Measurements from ENCODE around the gene CNTN4.
"Not testable (repeated sequence)": the region's sequence is repeated elsewhere in the genome, so short reads cannot be mapped to it uniquely, and the experiment has no call there.

The CNTN4 gene

GRCh38 chr3:2525968-2526367 lies 427.3 kb downstream of the CNTN4 start:
- DNase-seq: no peak

DNA sequence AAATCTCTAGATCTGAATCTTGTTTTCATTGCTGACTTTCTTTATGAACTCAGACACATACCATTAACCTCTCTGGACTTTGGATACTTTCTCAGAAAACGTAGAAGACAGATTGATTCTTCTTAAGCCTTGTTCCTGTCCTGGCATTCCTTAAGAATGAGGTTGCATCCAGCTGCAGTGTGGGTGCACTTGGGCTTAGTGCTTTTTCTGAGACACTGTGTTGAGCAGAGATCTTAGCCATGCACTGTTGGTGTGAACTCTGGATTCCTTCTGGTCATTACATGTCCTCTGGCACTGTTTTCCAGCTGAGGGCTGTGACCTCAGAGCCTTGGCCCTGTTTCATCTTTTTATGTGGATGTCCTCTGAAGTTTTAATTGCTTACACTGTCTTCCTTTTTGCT lies 428.3 kb downstream of the CNTN4 start:
- DNase-seq: no peak

- DNase-seq: not testable (repeated sequence)
These were observed 428.7 kb downstream of the CNTN4 start for GRCh38 chr3:2527328-2527727.

- DNase-seq: not testable (repeated sequence)
These were observed 436.1 kb downstream of the CNTN4 start for GRCh38 chr3:2534767-2535166.

DNA sequence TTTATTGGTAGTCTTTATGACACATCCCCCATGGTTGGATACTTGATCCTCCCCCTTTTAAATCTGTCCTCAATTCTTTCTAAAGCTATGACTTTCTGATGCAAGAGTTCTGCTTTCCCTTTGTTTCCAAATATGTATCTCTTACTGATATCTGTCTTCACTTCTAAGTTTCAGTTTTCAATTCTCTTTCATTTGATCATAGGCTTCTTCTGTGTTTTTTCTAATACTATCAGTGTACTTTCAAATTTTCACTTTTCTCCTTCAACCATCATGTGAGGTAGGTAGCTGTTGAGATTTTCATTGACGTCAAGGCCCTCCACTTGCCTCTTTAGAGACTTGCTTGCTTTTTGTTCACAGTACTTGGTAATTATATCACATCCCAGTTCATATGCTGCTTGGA lies 436.5 kb downstream of the CNTN4 start:
- DNase-seq: no peak

GRCh38 chr3:2536575-2536974 lies 437.9 kb downstream of the CNTN4 start:
- no peak for DNase-seq

- no peak for DNase-seq
These were observed 441.4 kb downstream of the CNTN4 start for GRCh38 chr3:2540115-2540514.

DNA sequence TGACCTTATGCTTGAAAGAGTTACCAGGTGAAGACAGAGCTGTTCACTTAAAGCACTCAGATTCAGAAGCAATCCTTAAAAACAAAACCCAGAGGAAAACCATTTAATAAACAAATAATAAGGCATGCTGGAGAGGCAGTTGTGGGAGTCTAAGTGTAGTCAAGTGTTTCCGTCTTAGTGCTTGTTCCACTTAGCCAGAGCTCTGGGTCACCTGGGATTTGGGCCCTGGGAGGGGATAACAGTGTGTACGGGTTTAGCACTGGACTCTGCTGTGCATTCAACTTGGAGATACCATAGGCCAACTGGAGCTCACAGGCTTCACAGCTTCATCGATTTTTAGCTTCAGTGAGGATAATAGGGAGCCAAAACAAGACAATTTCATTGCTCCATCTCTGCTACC lies 444.6 kb downstream of the CNTN4 start:
- no peak for DNase-seq

DNA sequence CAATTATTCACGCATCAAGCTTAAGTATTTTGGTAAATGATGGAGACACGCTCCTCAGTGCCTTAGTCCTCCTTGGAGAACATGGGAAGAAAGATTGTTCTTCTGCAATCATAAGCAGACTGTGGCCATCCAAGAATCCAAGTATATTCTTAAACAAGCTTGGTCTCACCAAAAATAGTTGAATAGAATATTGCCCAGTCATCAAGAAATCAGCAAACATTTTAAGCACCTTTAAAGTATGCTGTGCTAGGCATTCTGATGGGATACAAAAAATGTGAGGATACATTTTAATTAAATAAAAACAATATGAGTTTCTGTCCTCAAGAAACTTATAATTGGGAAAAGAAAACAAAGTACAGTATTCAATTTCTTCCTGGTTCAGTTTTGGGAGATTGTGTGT lies 445.5 kb downstream of the CNTN4 start:
- no peak for DNase-seq

DNA sequence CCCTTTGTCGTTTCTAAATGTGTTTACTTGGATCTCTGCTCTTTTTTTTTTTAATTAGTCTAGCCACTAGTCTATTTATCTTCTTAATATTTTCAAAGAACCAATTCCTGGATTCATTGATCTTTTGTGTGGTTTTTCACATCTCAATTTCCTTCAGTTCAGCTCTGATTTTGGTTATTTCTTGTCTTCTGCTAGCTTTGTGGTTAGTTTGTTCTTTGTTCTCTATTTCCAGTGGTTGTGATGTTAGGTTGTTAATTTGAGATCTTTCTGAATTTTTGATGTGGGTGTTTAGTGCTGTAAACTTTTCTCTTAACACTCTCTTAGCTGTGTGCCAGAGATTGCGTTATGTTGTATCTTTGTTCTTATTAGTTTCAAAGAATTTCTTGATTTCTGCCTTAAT lies 446.1 kb downstream of the CNTN4 start:
- no peak for DNase-seq

- no peak for DNase-seq
These were observed 448.4 kb downstream of the CNTN4 start for GRCh38 chr3:2547049-2547448.

GRCh38 chr3:2554656-2555055 lies 456.0 kb downstream of the CNTN4 start:
- DNase-seq: no peak

DNA sequence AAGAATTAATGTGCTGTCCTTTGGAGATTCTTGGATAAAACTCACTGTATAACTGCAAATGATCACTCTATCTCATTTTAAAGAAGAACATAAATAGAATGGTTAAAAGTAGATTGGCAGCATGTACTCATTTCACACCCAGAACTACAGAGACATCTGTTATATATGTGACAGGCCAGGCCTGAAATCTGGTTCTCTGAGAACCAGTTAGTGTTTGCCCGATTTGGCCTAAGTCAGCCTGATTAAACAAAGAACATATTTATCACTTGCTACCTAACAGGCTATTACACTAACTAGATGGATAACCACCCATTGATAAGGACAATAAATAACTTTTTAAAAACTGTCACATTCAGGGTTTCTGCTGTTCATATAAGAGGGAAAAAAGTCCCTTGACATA lies 460.1 kb downstream of the CNTN4 start:
- DNase-seq: no peak

GRCh38 chr3:2567451-2567850 lies 468.8 kb downstream of the CNTN4 start:
- no peak for DNase-seq

GRCh38 chr3:2568156-2568555 lies 469.5 kb downstream of the CNTN4 start:
- DNase-seq: no peak

- DNase-seq: no peak
These were observed 470.3 kb downstream of the CNTN4 start for GRCh38 chr3:2568929-2569328.

GRCh38 chr3:2577571-2577970 lies 478.9 kb downstream of the CNTN4 start:
- no peak for DNase-seq

DNA sequence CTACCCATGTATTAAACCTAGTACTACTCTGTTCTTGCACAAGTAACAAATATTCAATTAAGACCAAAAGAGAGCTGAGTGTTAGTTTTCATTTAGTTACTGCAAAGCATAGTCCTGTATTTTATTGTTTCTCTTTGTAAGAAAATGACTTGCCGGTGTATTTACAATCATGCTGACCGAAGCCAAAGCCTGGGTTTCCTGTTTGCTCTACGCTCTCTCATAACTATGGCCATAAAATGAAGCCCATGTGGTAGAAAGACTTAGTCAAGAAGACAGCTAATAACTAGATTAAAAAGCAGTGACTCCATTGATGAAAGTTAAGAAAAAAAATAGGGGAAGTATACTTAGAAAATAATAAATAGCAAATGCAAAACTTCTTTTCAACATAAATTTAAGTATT lies 479.9 kb downstream of the CNTN4 start:
- DNase-seq: no peak

- DNase-seq: no peak
These were observed 480.5 kb downstream of the CNTN4 start for GRCh38 chr3:2579206-2579605.

DNA sequence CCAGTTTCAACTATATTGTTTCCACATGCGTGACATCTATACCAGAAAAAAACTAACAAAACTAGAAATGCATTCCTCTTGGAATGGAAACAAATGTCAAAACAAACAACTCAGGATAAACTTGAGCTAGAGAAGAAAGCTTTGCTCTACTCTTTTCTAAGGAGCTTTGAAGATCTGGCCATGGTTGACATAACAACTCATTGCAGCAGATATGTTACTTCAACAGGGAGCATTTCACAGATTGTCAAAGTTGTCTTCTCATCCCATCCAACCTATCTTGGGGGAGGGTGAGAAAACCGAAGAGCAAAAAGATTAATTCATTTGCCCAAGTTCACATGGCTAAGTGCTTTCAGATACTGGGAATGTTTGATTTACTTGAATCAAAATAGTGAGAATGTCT lies 484.4 kb downstream of the CNTN4 start:
- DNase-seq: no peak

DNA sequence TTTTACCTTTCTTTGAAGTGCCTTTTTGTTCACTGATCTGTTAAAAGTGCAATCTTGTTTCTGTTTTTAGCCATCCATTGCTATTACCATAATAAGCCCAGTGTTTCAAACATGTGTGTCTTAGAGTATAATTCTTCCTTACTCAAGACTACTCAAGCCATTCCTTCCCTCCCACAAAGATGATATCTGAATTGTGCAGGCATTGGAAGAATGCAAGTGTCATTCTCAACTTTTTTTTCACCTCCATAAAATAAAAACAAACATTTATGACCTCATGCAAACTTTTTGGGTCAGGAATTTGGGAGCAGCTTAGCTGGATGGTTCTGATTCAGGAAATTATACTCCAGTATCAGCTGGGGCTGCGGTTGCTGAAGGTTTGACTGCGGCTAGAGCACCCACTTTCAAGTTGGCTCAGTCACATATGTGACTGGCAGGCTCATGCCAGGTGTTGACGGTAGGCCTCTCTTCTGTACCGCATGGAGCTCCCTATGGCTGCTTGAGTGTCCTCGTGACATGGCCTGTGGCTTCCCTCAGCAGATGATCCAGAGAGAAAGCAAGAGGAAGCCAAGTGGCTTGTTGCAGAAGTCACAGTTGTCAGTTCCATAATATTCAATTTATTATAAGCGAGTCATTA lies 490.8 kb downstream of the CNTN4 start:
- no peak for DNase-seq

DNA sequence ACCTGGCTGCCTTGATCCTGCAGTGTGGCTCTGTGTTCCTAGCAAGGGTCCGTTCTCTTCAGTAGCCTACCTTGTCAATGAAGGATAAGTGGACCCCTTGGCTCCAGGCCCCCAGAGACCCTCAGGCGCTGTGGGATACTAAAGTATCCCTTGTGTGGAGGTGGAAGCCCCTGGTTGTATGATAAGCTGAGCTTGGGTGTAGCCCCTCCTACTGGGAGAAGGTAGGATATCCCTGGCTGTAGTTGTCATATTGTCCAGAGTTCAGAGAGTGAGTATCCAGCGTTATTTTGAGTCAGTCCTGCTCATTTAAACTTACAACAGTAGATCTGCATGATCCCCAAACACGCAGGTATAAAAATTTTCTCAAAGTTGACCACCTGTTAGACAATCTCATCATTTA lies 496.8 kb downstream of the CNTN4 start:
- DNase-seq: no peak

DNA sequence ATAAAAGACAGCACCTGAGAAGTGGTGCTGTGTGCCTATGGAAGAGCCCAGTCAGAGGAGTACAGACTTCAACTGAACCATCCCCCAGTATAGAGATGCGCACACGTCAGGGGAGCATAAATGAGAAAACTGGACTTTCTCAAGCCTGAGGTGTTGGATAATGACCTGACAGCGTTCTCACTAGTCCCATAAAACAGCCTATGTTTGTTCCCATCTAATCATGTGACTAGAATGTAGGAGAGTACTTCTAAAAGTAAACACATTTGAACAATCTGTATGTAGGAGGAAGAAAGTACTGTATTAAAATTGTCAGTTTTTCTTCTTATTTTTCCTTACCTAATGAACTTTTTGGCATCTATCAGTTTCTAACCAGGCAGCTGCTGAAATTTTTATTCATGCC lies 498.9 kb downstream of the CNTN4 start:
- DNase-seq: no peak

GRCh38 chr3:2599471-2599870 lies 500.8 kb downstream of the CNTN4 start:
- DNase-seq: no peak

DNA sequence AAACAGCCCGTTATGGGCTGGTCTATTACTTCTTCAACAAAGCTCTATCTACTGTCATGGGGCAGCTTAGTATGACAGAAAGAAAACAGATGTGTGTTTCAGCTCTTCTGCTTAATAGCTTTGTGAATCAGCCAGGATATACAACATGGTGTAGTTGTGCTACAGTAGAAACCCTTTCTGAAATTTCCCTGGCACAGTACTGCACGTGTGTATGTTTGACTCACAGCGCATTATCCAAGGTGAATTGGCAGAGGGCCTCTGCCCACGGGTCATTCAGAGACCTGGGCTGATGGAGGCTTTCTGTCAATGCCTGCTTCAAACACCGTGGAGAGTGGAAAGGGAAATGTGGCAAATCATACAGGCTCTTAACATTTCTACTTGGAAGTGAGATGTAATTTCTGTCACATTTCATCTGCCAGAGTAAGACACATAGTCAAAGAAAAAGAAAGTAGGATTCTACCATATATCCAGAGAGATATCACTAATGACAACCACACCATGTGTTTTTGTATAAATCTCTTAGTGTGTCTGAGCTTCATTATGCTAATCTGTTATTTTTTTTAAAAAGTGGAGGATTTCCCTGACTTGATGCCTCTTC lies 505.1 kb downstream of the CNTN4 start:
- no peak for DNase-seq
